Endothelial cell of umbilical vein (primary cell): ENCODE data around the gene MAPK4.

Experiments
- EZH2 ChIP-seq: IDR thresholded peaks from 2 replicates; pipeline ENCODE4 v1.6.1; 2012; ENCODE audit warnings: borderline replicate concordance, low read depth, mild to moderate bottlenecking, moderate library complexity, low read length, inconsistent platforms; ENCODE audit not compliant: severe bottlenecking
- MYC ChIP-seq: IDR thresholded peaks from one replicate; pipeline ENCODE4 v1.6.1; 2011; ENCODE audit warnings: mild to moderate bottlenecking, low read depth, low read length
- POLR2A ChIP-seq: IDR thresholded peaks from 2 replicates; pipeline ENCODE4 v1.6.1; 2012; ENCODE audit warnings: low read depth, mild to moderate bottlenecking, control low read depth, low read length
- POLR2AphosphoS5 ChIP-seq: IDR thresholded peaks from 2 replicates; pipeline ENCODE4 v1.6.1; 2012; ENCODE audit warnings: low read depth, mild to moderate bottlenecking, control low read depth, low read length, moderate library complexity; ENCODE audit not compliant: insufficient read depth
- TF ChIP-seq, protein P1 (sequence below), 2 donors: IDR thresholded peaks; 1 replicate in 1 of 2; 2 replicates in 1 of 2; pipeline ENCODE4 v1.5.1; 2011; ENCODE audit warnings: low read length in 2 of 2, mild to moderate bottlenecking in 2 of 2, moderate library complexity in 2 of 2, control low read depth in 1 of 2, inconsistent platforms in 1 of 2, low read depth in 1 of 2; ENCODE audit not compliant: insufficient read depth in 1 of 2; ENCODE audit errors: extremely low read depth in 1 of 2
- TF ChIP-seq, protein P2 (sequence below): IDR thresholded peaks from 2 replicates; pipeline ENCODE4 v1.6.1; 2011; ENCODE audit not compliant: insufficient read depth, insufficient read length

DNA sequence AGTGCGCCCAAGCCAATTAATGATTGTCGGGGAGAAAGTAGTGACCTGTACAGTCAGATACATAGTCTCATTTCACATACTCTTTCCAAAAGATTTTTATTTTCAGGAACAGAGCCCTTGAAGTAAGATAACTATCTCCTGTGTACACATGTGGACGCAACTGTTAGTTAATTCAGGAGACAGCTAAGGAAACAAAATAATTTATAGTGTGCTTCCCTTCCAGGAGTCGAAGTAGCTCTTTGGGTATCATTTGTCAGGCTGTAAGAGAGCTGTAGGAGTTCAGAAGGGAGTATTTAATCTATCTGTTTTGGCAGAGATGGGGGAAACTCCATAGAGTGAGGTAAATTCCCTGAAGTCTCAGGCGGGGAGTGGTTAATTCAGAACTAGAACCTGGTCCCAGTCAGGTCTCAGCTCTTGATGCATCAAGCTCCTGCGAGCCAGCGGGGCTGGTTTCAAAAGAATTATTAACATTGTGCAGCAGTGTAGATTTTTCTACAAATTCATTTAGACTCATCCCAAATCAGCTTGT, 63.0 kb downstream of the MAPK4 start:
- TF ChIP-seq, protein P1, sequence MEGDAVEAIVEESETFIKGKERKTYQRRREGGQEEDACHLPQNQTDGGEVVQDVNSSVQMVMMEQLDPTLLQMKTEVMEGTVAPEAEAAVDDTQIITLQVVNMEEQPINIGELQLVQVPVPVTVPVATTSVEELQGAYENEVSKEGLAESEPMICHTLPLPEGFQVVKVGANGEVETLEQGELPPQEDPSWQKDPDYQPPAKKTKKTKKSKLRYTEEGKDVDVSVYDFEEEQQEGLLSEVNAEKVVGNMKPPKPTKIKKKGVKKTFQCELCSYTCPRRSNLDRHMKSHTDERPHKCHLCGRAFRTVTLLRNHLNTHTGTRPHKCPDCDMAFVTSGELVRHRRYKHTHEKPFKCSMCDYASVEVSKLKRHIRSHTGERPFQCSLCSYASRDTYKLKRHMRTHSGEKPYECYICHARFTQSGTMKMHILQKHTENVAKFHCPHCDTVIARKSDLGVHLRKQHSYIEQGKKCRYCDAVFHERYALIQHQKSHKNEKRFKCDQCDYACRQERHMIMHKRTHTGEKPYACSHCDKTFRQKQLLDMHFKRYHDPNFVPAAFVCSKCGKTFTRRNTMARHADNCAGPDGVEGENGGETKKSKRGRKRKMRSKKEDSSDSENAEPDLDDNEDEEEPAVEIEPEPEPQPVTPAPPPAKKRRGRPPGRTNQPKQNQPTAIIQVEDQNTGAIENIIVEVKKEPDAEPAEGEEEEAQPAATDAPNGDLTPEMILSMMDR (IDR thresholded peaks at IDR 0.05; ENCODE audit: extremely low read depth in 1 of 2, insufficient read depth in 1 of 2, low read depth in 1 of 2, low read length in 2 of 2) = no peak
- TF ChIP-seq MYC = no peak
- no peak for TF ChIP-seq EZH2
- no peak for TF ChIP-seq POLR2A
- TF ChIP-seq, protein P2, sequence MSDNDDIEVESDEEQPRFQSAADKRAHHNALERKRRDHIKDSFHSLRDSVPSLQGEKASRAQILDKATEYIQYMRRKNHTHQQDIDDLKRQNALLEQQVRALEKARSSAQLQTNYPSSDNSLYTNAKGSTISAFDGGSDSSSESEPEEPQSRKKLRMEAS = no peak
- no peak for TF ChIP-seq POLR2AphosphoS5
